Sigmoid colon (tissue), 7 donors: ENCODE measurements around the gene TMEM140. TPM values are rescaled to one million over a fixed set of nuclear protein-coding genes. Genes with fewer than 3 reads are reported as not detected.

Source experiments
- DNase-seq: peaks from one replicate; pipeline ENCODE4 v3.0.0-alpha.2; 2019
- H3K27ac ChIP-seq, 4 donors: fragments of 200-600 bp; sonication (generic); one replicate each; pipeline ENCODE4 v1.5.1; 2016 to 2019; ENCODE audit warnings: mild to moderate bottlenecking in 1 of 4
- H3K27me3 ChIP-seq, 3 donors: fragments of 200-600 bp; sonication (generic); one replicate each; pipeline ENCODE4 v1.5.1; 2019; ENCODE audit warnings: mild to moderate bottlenecking in 1 of 3
- H3K36me3 ChIP-seq, 4 donors: fragments of 200-600 bp; sonication (generic); one replicate each; pipeline ENCODE4 v1.5.1; 2016 to 2019
- H3K4me1 ChIP-seq, 4 donors: fragments of 200-600 bp; sonication (generic); one replicate each; pipeline ENCODE4 v1.5.1; 2017 to 2019
- H3K4me3 ChIP-seq, 4 donors: fragments of 200-600 bp; sonication (generic); one replicate each; pipeline ENCODE4 v1.5.1; 2017 to 2019; ENCODE audit warnings: mild to moderate bottlenecking in 2 of 4, moderate library complexity in 1 of 4
- H3K9me3 ChIP-seq, 4 donors: fragments of 200-600 bp in 3 of 4; sonication (generic) in 3 of 4; one replicate each; pipeline versions ENCODE4 v1.5.1 to v1.6.1; 2013 to 2019
- EP300 ChIP-seq, 4 donors: sonication (generic); formaldehyde crosslinking; IDR thresholded peaks; one replicate each; pipeline ENCODE4 v1.6.1; 2017; ENCODE audit warnings: antibody characterized with exemption in 4 of 4
- POLR2A ChIP-seq, 2 donors: fragments of 450-650 bp; IDR thresholded peaks; one replicate each; pipeline ENCODE4 v1.6.1; 2016; ENCODE audit warnings: antibody characterized with exemption in 2 of 2, mild to moderate bottlenecking in 2 of 2, moderate library complexity in 2 of 2
- POLR2AphosphoS5 ChIP-seq, 4 donors: sonication (generic); formaldehyde crosslinking; IDR thresholded peaks; one replicate each; pipeline ENCODE4 v1.6.1; 2017; ENCODE audit warnings: antibody characterized with exemption in 4 of 4
- WGBS, 2 donors: extraction: QIAGEN DNeasy Blood & Tissue Kit; methylation state at CpG; one replicate each; pipeline ENCODE4 v1.1.7; 2013; 5-methylcytosine and 5-hydroxymethylcytosine counted together
- intact Hi-C: fragments of 100-400 bp; cut with DNase I; formaldehyde crosslinking; loops from one replicate; pipeline ENCODE4 v1.15.1; 2023
- polyA plus RNA-seq, 3 donors: library from polyadenylated mRNA; stranded (reverse); fragments of 200-250 nt; gene quantifications; one replicate each; pipeline ENCODE4 v1.2.3, GENCODE V29; 2013
- total RNA-seq, 4 donors: library from RNA; depleted of rRNA; stranded (reverse); fragments of >200 nt; gene quantifications; one replicate each; pipeline ENCODE4 v1.1.0, GENCODE V29; 2016
- TF ChIP-seq, protein P1 (sequence below), 4 experiments: fragments of 450-650 bp in 3 of 4; fragments of 200-600 bp in 1 of 4; IDR thresholded peaks; one replicate each; pipeline ENCODE4 v1.5.1; 2016 to 2019; ENCODE audit warnings: antibody characterized with exemption in 4 of 4, mild to moderate bottlenecking in 3 of 4, moderate library complexity in 2 of 4
- donor health status: healthy with polysubstance abuse.
- donor health status: Bipolar disorder and iron deficiency.
- donor health status: healthy.

TMEM140 gene
- total and polyA plus RNA-seq, 7 donors, result 5.4 to 29.6 (median 18.3) TPM

DNA sequence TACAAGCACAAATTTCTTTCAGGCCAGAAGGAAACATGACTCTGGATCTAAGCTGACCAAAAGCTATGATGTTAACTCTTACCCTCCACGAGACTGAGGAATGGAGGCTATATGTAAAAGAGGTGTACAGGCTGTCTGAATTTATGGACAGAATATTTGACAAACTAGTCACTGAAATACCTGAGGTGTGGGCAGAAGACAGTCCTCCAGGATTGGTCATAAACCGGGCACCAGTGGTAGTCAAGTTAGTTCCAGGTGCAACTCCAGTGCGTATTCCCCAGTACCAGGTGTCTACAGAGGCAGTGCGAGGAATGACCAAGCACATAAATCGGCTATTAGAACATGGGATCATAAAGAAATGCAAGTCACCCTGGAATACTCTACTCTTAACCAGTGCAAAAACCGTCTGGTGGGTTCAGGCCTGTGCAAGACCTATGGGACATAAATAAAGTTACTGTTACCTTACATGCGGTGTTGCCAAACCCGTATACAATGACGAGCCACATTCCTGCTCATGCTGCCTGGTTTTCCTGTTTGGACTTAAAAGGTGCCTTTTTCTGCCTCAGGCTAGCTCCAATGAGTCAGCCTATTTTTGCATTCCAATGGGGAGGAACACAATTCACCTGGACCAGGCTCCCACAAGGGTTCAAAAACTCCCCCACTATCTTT lies 29.3 kb downstream of the TMEM140 start:
- 94 to 95% methylated on average over 9 of the region's 9 CpGs for WGBS, 2 donors

DNA sequence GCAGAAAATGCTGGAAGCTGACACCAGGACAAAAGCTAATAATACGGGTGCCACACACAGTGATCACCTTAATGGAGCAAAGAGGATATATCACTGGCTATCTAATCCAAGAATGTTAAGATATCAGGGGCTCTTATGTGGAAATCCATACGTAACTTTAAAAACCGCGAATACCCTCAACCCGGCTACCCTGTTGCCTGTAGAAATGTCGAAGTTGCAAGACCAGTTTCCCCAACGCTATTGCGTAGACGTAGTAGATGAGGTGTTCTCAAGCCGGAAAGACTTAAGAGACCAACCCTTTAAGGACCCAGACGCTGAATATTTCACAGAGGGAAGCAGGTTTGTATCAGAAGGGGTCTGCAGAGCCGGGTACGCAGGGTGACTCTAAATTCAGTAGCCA lies 30.5 kb downstream of the TMEM140 start:
- no peak for DNase-seq
- H3K36me3 ChIP-seq, result peaks cover 0 to 20% (median 2%) of the 10 kb centered on the region in 4 donors
- H3K27me3 ChIP-seq, result no peaks in the 10 kb centered on the region
- no peaks in the 10 kb centered on the region for H3K4me1 ChIP-seq
- intact Hi-C loops, result no loop called here
- H3K4me3 ChIP-seq, result no peak overlapping the region
- 89 to 92% methylated on average over 13 of the region's 13 CpGs for WGBS, 2 donors
- TF ChIP-seq, protein P1, sequence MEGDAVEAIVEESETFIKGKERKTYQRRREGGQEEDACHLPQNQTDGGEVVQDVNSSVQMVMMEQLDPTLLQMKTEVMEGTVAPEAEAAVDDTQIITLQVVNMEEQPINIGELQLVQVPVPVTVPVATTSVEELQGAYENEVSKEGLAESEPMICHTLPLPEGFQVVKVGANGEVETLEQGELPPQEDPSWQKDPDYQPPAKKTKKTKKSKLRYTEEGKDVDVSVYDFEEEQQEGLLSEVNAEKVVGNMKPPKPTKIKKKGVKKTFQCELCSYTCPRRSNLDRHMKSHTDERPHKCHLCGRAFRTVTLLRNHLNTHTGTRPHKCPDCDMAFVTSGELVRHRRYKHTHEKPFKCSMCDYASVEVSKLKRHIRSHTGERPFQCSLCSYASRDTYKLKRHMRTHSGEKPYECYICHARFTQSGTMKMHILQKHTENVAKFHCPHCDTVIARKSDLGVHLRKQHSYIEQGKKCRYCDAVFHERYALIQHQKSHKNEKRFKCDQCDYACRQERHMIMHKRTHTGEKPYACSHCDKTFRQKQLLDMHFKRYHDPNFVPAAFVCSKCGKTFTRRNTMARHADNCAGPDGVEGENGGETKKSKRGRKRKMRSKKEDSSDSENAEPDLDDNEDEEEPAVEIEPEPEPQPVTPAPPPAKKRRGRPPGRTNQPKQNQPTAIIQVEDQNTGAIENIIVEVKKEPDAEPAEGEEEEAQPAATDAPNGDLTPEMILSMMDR (IDR thresholded peaks at IDR 0.05), result no peak
- TF ChIP-seq POLR2A (IDR thresholded peaks at IDR 0.05) (no peak), POLR2AphosphoS5 (IDR thresholded peaks at IDR 0.05) (no peak), EP300 (IDR thresholded peaks at IDR 0.05) (no peak)
- peaks cover 0 to 23% (median 19%) of the 10 kb centered on the region in 4 donors for H3K9me3 ChIP-seq
- no peak overlapping the region for H3K27ac ChIP-seq

More for the DNA sequence above, 29.3 kb downstream of the TMEM140 start:
- Histone ChIP-seq H3K27ac (no peak overlapping the region), H3K4me1 (no peaks in the 10 kb centered on the region), H3K27me3 (no peaks in the 10 kb centered on the region), H3K9me3 (peaks cover 0 to 20% (median 14%) of the 10 kb centered on the region in 4 donors), H3K36me3 (peaks cover 0 to 8% (median 0%) of the 10 kb centered on the region in 4 donors), H3K4me3 (no peak overlapping the region)
- TF ChIP-seq POLR2A (IDR thresholded peaks at IDR 0.05), result no peak
- TF ChIP-seq, protein P1 (IDR thresholded peaks at IDR 0.05), result no peak
- no peak for TF ChIP-seq POLR2AphosphoS5 (IDR thresholded peaks at IDR 0.05)
- no peak for TF ChIP-seq EP300 (IDR thresholded peaks at IDR 0.05)
- intact Hi-C loops, result no loop called here
- DNase-seq, result no peak

DNA sequence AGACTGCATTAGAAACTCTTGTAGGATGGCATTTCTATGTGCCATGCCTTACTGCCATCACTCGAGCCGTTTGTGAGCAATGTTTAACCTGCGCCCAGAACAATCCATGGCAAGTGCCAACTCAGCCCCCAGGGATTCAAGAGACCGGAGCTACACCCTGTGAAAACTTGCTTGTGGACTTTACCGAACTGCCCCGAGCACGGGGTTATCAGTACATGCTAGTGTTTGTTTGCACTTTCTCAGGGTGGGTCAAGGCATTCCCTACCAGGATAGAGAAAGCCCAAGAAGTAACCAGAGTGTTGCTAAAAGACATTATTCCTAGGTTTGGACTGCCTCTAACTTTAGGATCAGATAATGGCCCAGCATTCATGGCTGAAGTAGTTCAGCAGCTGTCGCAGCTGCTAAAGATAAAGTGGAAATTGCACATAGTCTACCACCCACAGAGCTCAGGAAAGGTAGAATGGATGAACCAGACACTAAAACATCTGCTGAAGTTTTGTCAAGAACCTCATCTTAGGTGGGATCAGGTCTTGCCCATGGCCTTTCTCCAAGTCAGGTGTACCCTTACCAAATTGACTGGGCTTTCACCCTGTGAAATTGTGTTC lies 31.6 kb downstream of the TMEM140 start:
- H3K9me3 ChIP-seq, result peaks cover 0 to 23% (median 19%) of the 10 kb centered on the region in 4 donors
- intact Hi-C loops, result no loop called here
- TF ChIP-seq, protein P1 (IDR thresholded peaks at IDR 0.05), result no peak
- TF ChIP-seq EP300 (IDR thresholded peaks at IDR 0.05), result no peak
- TF ChIP-seq POLR2AphosphoS5 (IDR thresholded peaks at IDR 0.05), result no peak
- TF ChIP-seq POLR2A (IDR thresholded peaks at IDR 0.05), result no peak
- H3K27me3 ChIP-seq, result no peaks in the 10 kb centered on the region
- H3K4me3 ChIP-seq, result no peak overlapping the region
- no peak overlapping the region for H3K27ac ChIP-seq
- 55 to 79% methylated on average over 8 of the region's 8 CpGs for WGBS, 2 donors
- no peaks in the 10 kb centered on the region for H3K4me1 ChIP-seq
- DNase-seq, result no peak
- peaks cover 0 to 30% (median 3%) of the 10 kb centered on the region in 4 donors for H3K36me3 ChIP-seq

DNA sequence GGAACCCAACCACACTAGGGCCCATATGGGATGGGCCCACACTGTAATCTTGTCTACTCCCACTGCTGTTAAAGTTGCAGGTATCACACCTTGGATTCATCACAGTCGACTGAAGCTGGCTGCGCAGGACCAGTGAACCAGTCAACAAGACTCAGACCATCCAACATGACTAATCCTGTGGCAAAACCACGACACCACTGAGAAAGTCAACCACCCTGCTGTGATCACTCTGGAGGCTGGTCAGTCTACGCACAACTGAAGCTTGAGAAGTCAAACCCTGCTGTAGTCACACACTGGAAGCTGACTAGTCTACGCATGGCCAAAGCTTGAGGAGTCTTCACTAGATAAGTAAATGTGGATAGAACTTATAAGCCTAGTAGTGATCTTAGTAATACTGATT lies 32.2 kb downstream of the TMEM140 start:
- Histone ChIP-seq H3K4me3 (no peak overlapping the region), H3K27ac (no peak overlapping the region), H3K9me3 (peaks cover 0 to 23% (median 19%) of the 10 kb centered on the region in 4 donors), H3K4me1 (no peaks in the 10 kb centered on the region), H3K27me3 (no peaks in the 10 kb centered on the region), H3K36me3 (peaks cover 0 to 37% (median 10%) of the 10 kb centered on the region in 4 donors)
- intact Hi-C loops, result no loop called here
- TF ChIP-seq, protein P1 (IDR thresholded peaks at IDR 0.05), result no peak
- TF ChIP-seq POLR2A (IDR thresholded peaks at IDR 0.05) (no peak), POLR2AphosphoS5 (IDR thresholded peaks at IDR 0.05) (no peak), EP300 (IDR thresholded peaks at IDR 0.05) (no peak)
- WGBS, 2 donors, result 91 to 95% methylated on average over 5 of the region's 5 CpGs
- DNase-seq, result no peak
